GM21619 (cell line): ENCODE results near the gene PTPRF.

Source experiments
- ATAC-seq: cut with Tn5 transposase; IDR thresholded peaks from one replicate; pipeline ENCODE4 v1.9.1; 2021; ENCODE audit not compliant: unreplicated experiment

The PTPRF gene

DNA sequence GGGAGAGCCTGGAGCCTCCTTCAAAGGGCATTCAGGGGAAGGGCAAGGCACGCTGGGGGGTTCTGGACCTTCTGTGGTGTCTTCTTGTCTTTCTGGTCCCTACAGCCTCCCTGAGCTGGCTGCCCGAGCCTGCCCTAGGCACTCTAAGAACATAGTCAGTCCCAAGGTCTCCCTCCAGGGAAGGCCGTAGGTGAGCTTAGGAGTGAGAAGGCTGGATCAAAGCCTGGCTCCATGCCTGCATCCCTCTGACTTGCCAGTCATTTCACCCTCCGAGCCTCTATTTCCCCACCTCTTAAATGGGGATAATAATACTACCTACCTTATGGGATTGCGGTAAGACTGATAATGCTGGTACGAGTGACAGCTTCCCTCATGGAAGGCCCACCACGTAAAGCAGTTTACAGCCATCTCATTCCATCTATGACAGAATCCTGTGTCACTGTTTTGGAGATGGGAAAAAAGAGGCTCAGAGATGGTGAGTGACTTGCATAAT is 20.8 kb downstream of the PTPRF start:
- ATAC-seq = no peak

- ATAC-seq = no peak
Measured at GRCh38 chr1:43552059-43552742, 21.5 kb downstream of the PTPRF start.

DNA sequence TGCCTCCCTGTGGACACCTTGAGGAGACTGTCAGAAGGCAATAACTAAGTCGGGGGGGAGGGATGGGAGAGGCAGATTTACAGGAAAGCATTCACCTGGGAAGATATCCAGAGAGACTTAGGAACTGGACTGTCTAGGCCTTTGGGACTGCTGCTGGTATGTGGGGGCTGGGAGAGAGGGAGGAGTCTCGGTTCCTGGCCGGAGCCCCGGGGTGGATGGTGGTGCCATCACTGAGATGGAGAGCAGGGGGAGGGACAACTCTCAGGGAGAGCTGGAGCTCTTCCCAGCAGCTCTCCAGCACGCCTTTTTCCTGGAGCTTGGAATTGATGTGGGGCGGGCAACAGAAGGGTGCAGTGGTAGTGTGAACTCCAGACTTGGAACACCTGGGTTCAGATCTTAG is 22.1 kb downstream of the PTPRF start:
- ATAC-seq = no peak

GRCh38 chr1:43554444-43554992 is 23.8 kb downstream of the PTPRF start:
- no peak for ATAC-seq

DNA sequence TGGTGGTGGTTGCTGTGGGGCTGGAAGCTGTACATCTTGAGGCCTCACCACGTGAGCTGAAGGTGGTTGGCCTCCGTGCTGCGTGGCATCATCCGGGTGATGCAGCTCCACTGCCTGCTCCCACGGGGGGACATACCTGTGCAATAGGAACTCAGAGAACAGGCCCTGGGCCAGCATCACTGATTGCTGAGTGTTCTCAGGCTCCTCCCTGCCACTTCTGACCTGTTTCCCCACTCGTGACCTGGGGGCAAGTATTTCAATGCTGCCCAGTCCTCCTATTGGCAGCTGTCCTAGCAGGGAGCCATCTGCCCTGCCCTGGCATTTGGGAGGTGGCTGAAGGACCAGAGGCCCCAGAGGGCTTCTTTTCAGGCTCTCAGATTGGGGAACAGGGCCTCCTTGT is 26.1 kb downstream of the PTPRF start:
- no peak for ATAC-seq

DNA sequence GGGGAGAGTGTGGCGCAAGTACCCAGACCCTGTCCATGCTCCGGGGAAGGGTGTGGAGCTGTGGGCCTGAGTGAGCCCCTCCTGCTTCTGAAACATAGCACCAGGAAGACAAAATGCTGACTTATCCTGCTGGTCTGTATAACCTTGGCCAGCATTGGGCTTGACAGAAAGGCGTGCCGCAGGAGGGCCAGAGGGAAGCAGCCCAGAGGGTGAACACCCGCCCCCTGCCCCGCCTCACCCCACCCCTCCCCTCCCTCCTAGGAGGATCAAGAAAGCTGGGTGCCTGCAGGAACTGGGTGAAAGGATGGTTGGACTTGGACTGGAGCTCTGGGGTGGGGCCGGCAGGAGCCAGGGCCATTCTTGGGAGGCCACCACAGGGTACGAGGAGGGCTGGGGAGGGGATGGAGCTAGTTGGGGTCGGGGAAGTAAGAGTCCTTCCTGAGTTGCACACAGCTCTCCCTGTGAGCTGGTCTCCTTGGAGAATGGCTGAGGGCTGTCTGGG is 27.1 kb downstream of the PTPRF start:
- ATAC-seq = no peak

- no peak for ATAC-seq
Measured at GRCh38 chr1:43558346-43558841, 27.7 kb downstream of the PTPRF start.

DNA sequence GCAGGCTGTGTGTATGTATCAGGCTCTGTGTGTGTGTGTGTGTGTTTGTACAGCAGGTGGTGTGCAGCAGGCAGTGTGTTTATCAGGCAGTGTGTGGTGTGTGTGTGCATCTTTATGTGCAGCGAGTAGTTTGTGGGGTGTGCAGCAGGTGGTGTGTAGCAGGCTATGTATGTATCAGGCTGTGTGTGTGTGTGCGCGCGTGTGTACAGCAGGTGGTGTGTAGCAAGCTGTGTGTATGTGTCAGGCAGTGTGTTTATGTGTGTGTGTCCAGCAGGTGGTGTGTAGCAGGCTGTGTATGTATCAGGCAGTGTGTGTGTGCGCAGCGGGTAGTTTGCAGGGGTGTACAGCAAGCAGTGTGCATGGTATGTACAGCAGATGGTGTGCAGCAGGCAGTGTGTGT is 29.0 kb downstream of the PTPRF start:
- no peak for ATAC-seq

DNA sequence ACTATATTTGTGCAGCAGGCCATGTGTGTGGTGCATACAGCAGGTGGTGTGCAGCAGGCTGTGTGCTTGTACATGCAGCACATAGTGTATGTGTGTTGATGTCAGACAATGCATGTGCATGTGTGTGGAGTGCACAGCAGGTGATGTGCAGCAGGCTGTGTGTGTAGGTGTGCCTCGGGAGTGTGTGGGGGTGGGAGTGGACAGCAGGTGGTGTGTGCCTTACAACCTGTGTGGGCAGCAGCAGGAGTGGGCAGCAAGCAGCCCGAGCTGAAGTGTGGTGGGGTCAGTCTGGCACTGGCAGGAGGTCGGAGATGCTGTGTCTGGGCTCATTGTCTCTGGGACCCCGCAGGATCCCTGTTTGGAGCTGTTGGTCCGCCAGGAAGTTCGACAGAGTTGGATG is 29.6 kb downstream of the PTPRF start:
- ATAC-seq = no peak

DNA sequence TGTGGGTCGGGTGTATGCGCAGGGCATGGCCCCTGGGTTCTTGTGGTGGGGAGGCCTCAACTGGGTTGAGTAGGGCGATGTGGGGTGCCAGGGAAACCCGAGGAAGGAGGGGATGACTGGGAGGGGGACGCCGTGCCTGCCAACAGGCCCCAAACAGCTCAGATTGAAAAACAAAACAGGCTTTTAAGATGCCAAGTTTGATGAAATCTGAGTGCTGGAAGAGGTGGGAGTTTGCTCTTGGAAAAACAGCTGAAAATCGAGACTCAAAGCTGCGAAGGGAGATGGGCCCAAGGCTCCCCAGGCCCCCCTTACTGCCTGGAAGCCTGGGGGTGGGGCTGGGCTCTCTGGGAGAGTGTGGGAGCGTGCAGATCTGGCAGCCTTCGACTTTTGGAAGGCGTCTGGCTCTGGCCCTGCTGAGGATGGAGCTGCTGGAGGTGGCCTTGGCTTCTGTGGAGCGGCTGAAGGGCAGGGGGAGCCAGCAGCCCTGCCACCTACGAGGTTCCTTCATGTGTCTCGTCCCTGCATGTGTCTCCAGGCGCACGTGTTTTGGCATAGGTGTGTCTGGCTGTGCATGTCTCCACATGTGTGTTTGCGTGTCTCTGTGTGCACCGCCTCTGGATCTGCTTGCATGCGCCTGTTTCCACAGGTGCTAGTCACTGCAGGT is 33.3 kb downstream of the PTPRF start:
- no peak for ATAC-seq

DNA sequence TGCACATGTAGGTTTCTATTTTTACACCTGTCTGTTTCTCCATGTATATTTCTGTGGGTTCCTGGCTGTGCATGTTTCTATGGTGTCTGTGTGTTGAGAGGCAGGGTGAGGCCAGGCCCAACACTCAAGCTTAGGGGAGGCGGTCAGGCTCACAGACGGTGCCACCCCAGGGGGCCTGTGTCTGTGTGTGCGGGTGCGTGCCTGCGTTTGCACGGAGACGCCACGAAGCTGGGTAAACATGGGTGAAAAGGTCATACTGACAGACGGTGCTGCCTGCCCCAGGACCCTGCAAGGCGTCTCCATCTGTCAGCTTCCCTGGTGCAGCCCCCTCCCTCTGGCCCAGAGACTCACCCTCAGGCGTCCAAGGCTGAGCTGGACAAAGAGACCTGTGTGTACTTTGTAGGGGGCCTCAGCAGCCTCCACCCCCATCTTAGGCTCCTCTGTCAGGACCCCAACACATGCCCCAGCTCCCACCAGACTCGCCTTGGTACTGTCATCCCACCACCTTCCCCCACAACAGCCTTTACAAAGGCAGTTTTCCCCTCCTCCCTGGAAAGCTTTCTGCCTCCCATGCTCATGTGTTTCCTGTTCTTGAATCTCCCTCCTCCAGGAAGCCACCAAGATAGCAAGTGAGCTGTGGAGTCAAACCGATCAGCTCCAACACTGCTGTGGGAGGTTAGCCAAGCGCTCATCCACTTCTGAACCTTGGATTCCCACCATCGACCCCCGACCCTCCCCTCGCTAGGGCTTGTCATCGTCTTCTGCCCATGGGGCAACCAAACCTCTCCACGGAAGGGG is 34.1 kb downstream of the PTPRF start:
- ATAC-seq = no peak

GRCh38 chr1:43565600-43566360 is 35.1 kb downstream of the PTPRF start:
- no peak for ATAC-seq

DNA sequence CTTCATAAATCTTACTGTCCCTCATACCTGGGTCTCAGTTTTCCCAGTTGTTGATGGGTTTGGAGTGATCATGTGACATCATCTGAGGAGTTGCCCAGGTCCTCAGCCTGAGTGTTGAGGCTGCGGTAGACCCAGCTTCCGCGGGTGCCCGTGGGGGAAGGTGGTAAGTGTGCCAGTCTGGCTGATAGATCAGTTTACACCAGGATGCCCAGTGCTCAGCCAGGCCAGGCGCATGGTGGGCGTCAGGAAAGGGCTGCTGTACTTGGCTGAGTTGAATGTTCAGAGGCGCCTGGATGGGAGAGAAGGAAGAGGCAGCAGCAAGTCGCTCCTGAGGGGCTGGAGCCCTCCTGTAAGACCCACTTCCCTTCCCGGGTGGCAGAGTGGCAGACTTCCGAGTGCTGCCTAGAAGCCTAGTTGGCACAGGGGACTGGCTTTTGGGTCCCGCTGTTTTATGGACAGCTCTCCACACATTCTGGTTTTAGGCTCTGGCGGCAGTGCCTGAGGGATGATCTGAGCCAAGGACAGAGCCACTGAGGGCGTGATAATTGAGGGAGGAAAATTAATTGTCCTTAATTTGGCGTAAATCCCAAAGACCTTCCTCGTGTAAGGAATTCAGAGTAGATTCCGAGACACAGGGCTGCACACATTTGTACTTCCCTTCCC is 35.8 kb downstream of the PTPRF start:
- ATAC-seq = no peak

DNA sequence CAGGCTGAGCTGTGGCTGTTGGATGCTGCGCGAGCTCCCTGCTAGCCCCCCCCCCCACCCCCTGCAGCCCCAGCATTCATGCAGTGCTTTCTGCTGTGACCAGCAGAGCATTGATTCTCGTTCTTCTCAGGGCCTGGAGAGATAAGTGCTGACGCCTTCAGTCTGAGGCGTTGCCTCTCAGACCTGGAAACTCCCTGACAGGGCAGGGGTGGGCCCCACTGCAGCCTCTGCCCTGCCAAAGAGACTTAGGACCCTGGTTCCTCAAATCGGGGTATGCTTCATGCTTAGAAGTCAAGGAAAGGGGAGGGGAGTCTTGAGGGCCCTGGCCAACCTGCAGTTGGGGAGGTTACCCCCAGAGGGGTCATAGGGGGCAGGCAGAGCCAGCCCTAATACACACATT is 38.5 kb downstream of the PTPRF start:
- no peak for ATAC-seq

- no peak for ATAC-seq
Measured at GRCh38 chr1:43570277-43570676, 39.6 kb downstream of the PTPRF start.

GRCh38 chr1:43570715-43571114 is 40.0 kb downstream of the PTPRF start:
- no peak for ATAC-seq

- ATAC-seq = no peak
Measured at GRCh38 chr1:43572084-43572483, 41.4 kb downstream of the PTPRF start.

DNA sequence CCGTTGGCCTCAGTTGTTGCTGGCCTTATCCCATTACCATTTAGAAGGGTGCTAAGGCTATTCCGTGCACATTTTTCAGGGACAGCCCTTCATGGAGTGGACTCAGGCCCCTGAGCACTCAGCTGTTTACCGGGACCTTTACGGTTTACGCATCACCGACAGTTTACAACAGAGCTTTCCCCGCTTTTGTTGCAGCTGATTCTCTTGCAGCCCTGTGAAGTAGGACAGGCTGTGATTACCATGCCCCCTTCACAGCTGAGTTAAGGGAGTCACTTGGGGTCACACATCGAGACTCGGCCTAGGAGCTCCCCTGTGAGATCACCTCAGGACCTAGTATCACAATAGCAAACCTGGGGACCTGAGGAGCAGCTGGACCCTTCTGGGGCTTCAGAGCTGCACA is 41.9 kb downstream of the PTPRF start:
- no peak for ATAC-seq

DNA sequence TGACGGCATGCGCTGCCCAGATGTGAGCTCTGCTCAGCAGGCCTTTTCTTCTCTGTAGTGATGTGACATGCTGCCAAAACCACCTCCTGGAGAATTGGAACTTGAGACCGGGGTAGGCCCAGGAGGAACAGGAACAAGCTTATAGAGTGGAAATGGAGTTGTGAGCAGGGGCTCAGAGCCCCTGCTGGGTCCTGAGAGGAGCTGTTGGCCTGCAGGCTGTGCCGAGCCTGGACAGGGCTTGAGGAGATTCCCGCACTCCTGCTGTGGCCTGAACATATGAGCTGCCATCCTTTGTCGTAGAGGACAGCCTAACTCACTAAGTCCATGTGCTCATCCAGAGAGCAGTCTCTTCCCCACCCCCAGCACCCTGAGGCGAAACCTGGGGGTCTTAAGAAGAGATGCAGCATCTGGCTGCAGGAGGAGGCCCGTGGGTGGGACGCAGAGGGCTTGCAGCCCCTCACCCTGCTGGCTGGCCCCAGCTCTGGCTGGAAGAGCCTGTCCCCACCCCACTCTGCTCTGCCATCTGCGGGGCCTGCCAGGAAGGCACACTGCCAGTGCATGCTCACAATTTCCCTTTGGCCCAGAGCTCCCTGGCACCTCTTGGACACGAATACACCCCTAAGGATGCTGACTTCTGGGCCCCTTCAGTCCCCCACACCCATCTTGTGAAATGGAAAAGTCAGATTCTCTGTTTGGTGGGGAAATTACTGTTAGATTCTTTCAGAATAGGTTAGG is 42.5 kb downstream of the PTPRF start:
- ATAC-seq = no peak
